GM23338 (cell line): ENCODE measurements around the gene RRBP1. TPM values are rescaled to one million over a fixed set of nuclear protein-coding genes. Genes with fewer than 3 reads are reported as not detected.

Source experiments
- ATAC-seq: fragments of 200-7000 bp; cut with Tn5 transposase; 3 replicates; pipeline ENCODE4 v1.9.1; 2020
- DNase-seq: peaks from one replicate; pipeline ENCODE4 v3.0.0-alpha.2; 2015; ENCODE audit warnings: low spot score
- H2AFZ ChIP-seq: fragments of 200-600 bp; sonication (generic); 2 replicates; pipeline ENCODE4 v1.8.0; 2016; ENCODE audit warnings: antibody characterized with exemption, mild to moderate bottlenecking, moderate library complexity
- H3F3A ChIP-seq: fragments of 200-600 bp; sonication (generic); replicated peaks from 2 replicates; pipeline ENCODE4 v1.8.0; 2017; ENCODE audit warnings: antibody characterized with exemption, mixed run types, low read depth
- H3K27ac ChIP-seq: fragments of 200-600 bp; sonication (generic); 2 replicates; pipeline ENCODE4 v1.6.1; 2016; ENCODE audit warnings: low read depth
- H3K27me3 ChIP-seq: fragments of 200-600 bp; sonication (generic); 2 replicates; pipeline ENCODE4 v1.8.0; 2016; ENCODE audit warnings: mild to moderate bottlenecking, mixed run types, moderate library complexity; ENCODE audit not compliant: insufficient read depth
- H3K36me3 ChIP-seq: fragments of 200-600 bp; sonication (generic); 2 replicates; pipeline ENCODE4 v1.8.0; 2016; ENCODE audit warnings: mild to moderate bottlenecking; ENCODE audit not compliant: insufficient read depth
- H3K4me1 ChIP-seq: fragments of 200-600 bp; sonication (generic); 2 replicates; pipeline ENCODE4 v1.8.0; 2016; ENCODE audit warnings: mild to moderate bottlenecking, moderate library complexity; ENCODE audit not compliant: insufficient read depth
- H3K4me2 ChIP-seq: fragments of 200-600 bp; sonication (generic); 2 replicates; pipeline ENCODE4 v1.7.1; 2017; ENCODE audit warnings: mixed run types
- H3K4me3 ChIP-seq: fragments of 200-600 bp; sonication (generic); 2 replicates; pipeline ENCODE4 v1.6.1; 2016; ENCODE audit warnings: mixed run types
- H3K79me2 ChIP-seq: fragments of 200-600 bp; sonication (generic); replicated peaks from 2 replicates; pipeline ENCODE4 v1.8.0; 2017; ENCODE audit warnings: mild to moderate bottlenecking; ENCODE audit not compliant: insufficient read depth
- H3K9me2 ChIP-seq: fragments of 200-600 bp; sonication (generic); 2 replicates; pipeline ENCODE4 v1.8.0; 2017; ENCODE audit not compliant: insufficient read depth
- H4K20me1 ChIP-seq: fragments of 200-600 bp; sonication (generic); replicated peaks from 2 replicates; pipeline ENCODE4 v1.8.0; 2017; ENCODE audit warnings: mild to moderate bottlenecking; ENCODE audit not compliant: insufficient read depth
- H3K27ac Mint-ChIP-seq: 2 replicates; pipeline ENCODE4 v1.8.0; 2020; ENCODE audit warnings: inconsistent platforms, mild to moderate bottlenecking, moderate library complexity, mixed read lengths
- H3K27me3 Mint-ChIP-seq: 3 replicates; pipeline ENCODE4 v1.8.0; 2022; ENCODE audit warnings: low read depth, mild to moderate bottlenecking, moderate library complexity, mixed read lengths, inconsistent platforms; ENCODE audit not compliant: insufficient read depth, poor library complexity
- H3K36me3 Mint-ChIP-seq: 3 replicates; pipeline ENCODE4 v1.8.0; 2021; ENCODE audit warnings: low read depth, mild to moderate bottlenecking, inconsistent platforms, moderate library complexity, mixed read lengths
- H3K4me1 Mint-ChIP-seq: 3 replicates; pipeline ENCODE4 v1.8.0; 2020; ENCODE audit warnings: mild to moderate bottlenecking, inconsistent platforms, mixed read lengths
- H3K4me3 Mint-ChIP-seq: 3 replicates; pipeline ENCODE4 v1.8.0; 2021; ENCODE audit warnings: moderate library complexity, mild to moderate bottlenecking, inconsistent platforms, mixed read lengths
- H3K9me3 Mint-ChIP-seq: 3 replicates; pipeline ENCODE4 v1.8.0; 2020; ENCODE audit warnings: moderate library complexity, mild to moderate bottlenecking, inconsistent platforms, mixed read lengths
- CTCF ChIP-seq, 2 experiments: fragments of 200-600 bp in 1 of 2; sonication (generic) in 1 of 2; conservative IDR thresholded peaks; 2 replicates each; pipeline versions ENCODE4 v1.5.1 to v1.6.1; 2016 to 2017; ENCODE audit warnings: antibody characterized with exemption in 2 of 2, low read depth in 2 of 2, mild to moderate bottlenecking in 2 of 2, moderate library complexity in 1 of 2
- ETS1 ChIP-seq: IDR thresholded peaks from 2 replicates; pipeline ENCODE4 v1.6.1; 2016; ENCODE audit warnings: antibody characterized with exemption
- EZH2 ChIP-seq: fragments of 200-600 bp; sonication (generic); IDR thresholded peaks from one replicate; pipeline ENCODE4 v1.8.0; 2017; ENCODE audit warnings: antibody characterized with exemption, mild to moderate bottlenecking, low read depth; ENCODE audit not compliant: unreplicated experiment
- EZH2phosphoT487 ChIP-seq: fragments of 200-600 bp; sonication (generic); IDR thresholded peaks from one replicate; pipeline ENCODE4 v1.8.1; 2018; ENCODE audit warnings: antibody characterized with exemption; ENCODE audit not compliant: unreplicated experiment
- POLR2AphosphoS5 ChIP-seq: IDR thresholded peaks from 2 replicates; pipeline ENCODE4 v1.6.1; 2016; ENCODE audit warnings: antibody characterized with exemption, low read depth
- STAT1 ChIP-seq: IDR thresholded peaks from one replicate; pipeline ENCODE4 v1.6.1; 2016; ENCODE audit warnings: antibody characterized with exemption; ENCODE audit not compliant: unreplicated experiment
- ZNF114 ChIP-seq: fragments of 250-450 bp; sonication (Bioruptor Pico); IDR thresholded peaks from 2 replicates; pipeline ENCODE4 v1.5.0; 2020; ENCODE audit warnings: mild to moderate bottlenecking, moderate library complexity
- ZNF331 ChIP-seq: fragments of 250-450 bp; sonication (Bioruptor Pico); IDR thresholded peaks from 2 replicates; pipeline ENCODE4 v1.5.0; 2020; ENCODE audit warnings: low read depth, mild to moderate bottlenecking, moderate library complexity
- ZNF462 ChIP-seq: fragments of 250-450 bp; sonication (Bioruptor Pico); IDR thresholded peaks from 2 replicates; pipeline ENCODE4 v1.5.0; 2020; ENCODE audit warnings: mild to moderate bottlenecking, moderate library complexity
- polyA plus RNA-seq: library from polyadenylated mRNA; unstranded; fragments of >200 nt; fragmentation: Nextera tagmentation; extraction: Ambion mirVana; gene quantifications from 2 replicates; pipeline ENCODE4 v1.2.1, GENCODE V29; 2016
- total RNA-seq: library from RNA; depleted of rRNA; stranded (reverse); fragments of >200 nt; shearing (Covaris generic); gene quantifications from 2 replicates; pipeline ENCODE4 v1.2.3, GENCODE V29; 2014

RRBP1 gene
- total and polyA plus RNA-seq, 2 experiments from 2014 or later: 105 to 113 TPM

GRCh38 chr20:17673084-17673483, 9.0 kb downstream of the RRBP1 start:
- peaks cover 28% of the 10 kb centered on the region for H3K36me3 Mint-ChIP-seq
- TF ChIP-seq POLR2AphosphoS5 (no peak), ZNF331 (CRISPR knock-in tag) (no peak), ZNF462 (CRISPR knock-in tag) (no peak), STAT1 (no peak), ZNF114 (CRISPR knock-in tag) (no peak), CTCF (conservative IDR thresholded peaks at IDR 0.05; ENCODE audit: low read depth in 2 of 2) (no peak), EZH2phosphoT487 (no peak), ETS1 (no peak), EZH2 (no peak)
- no peak for ATAC-seq
- H3K9me2 ChIP-seq: no peaks in the 10 kb centered on the region
- no peaks in the 10 kb centered on the region for H3F3A ChIP-seq
- no peaks in the 10 kb centered on the region for H3K27me3 ChIP-seq
- no peak overlapping the region for H3K4me3 Mint-ChIP-seq
- DNase-seq: no peak
- H3K4me1 ChIP-seq: peaks cover 14% of the 10 kb centered on the region
- H2AFZ ChIP-seq: no peak overlapping the region
- 0 out of 2 replicates have a peak, but pooled peaks cover 5% of the 10 kb centered on the region for H3K36me3 ChIP-seq
- H3K9me3 Mint-ChIP-seq: no peaks in the 10 kb centered on the region
- no peak overlapping the region for H3K27ac Mint-ChIP-seq
- peaks cover 100% of the 10 kb centered on the region for H3K79me2 ChIP-seq
- H4K20me1 ChIP-seq: peaks cover 53% of the 10 kb centered on the region
- H3K4me2 ChIP-seq: no peak overlapping the region
- no peak overlapping the region for H3K27ac ChIP-seq
- no peaks in the 10 kb centered on the region for H3K27me3 Mint-ChIP-seq
- no peak overlapping the region for H3K4me3 ChIP-seq
- H3K4me1 Mint-ChIP-seq: peaks cover 40% of the 10 kb centered on the region
